ENCODE results near the gene COL18A1. TPM values are rescaled to one million over a fixed set of nuclear protein-coding genes. Genes with fewer than 3 reads are reported as not detected.

The COL18A1 gene
- total RNA-seq, 1 experiment from 2014 or later = 170 TPM

DNA sequence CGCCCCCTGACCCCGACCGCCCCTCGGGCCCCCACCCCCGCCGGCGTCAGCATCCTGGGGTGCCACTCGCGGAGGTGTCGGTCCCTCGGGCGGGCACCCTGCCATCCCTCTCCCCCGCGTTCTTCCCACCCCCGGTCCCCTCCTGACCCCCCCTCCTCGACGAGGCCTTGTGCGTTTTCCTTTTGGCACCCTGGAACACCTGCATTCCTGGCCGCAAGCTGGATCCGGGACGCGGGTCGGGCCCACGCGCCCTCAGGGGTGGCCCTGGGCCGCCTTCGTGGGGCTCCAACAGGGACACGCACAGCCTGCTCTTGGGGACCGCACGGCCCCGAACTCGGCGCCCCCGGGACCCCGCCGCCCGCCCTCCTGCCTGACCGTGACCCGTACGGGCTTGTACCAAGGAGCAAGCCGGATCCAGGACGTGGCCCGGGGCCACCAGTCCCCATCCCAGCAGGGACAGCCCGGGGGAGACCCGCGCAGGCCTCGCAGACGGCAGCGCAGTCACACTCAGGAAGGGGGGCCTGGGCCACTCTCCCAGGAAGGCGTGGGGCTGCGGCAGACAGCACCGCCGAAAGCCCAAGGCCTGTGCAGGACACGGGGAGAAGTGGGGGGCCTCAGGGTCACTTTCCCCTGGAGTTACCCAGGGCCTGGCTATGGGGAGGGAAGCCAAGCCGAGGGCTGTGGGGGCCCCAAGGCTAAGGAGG is 137.9 kb downstream of the COL18A1 start:
- peak in 1 of 2 experiments; percentile 33 for DNase-seq
- ChIA-PET CTCF (interaction anchor here (0.6 kb wide), 1 partner anchor 175 kb away, joined by 9 read pairs; no protein-coding TSS in a partner anchor), POLR2A (no interaction called here)
- H3K36me3 ChIP-seq (ENCODE audit: control insufficient read depth, insufficient read depth, low read length) = no peaks in the 10 kb centered on the region
- no peaks in the 10 kb centered on the region for H3K9me3 ChIP-seq
- H3K27me3 ChIP-seq (replicated peaks; ENCODE audit: control insufficient read depth, insufficient read depth, low read length) = no peaks in the 10 kb centered on the region
- H3K9me3 Mint-ChIP-seq (ENCODE audit: unreplicated experiment) = no peaks in the 10 kb centered on the region
- BruUV-seq (replicated peaks) = TSS peak; percentile 22
- H3K4me3 Mint-ChIP-seq (ENCODE audit: unreplicated experiment) = peak overlapping the region; percentile 69
- H3K4me1 ChIP-seq = peaks cover 31% of the 10 kb centered on the region
- intact Hi-C loops (cut with micrococcal nuclease; ENCODE audit: unreplicated experiment) = no loop called here
- peaks cover 13% of the 10 kb centered on the region for H3K4me1 Mint-ChIP-seq (ENCODE audit: low read depth, unreplicated experiment)
- TF ChIP-seq, protein P1, sequence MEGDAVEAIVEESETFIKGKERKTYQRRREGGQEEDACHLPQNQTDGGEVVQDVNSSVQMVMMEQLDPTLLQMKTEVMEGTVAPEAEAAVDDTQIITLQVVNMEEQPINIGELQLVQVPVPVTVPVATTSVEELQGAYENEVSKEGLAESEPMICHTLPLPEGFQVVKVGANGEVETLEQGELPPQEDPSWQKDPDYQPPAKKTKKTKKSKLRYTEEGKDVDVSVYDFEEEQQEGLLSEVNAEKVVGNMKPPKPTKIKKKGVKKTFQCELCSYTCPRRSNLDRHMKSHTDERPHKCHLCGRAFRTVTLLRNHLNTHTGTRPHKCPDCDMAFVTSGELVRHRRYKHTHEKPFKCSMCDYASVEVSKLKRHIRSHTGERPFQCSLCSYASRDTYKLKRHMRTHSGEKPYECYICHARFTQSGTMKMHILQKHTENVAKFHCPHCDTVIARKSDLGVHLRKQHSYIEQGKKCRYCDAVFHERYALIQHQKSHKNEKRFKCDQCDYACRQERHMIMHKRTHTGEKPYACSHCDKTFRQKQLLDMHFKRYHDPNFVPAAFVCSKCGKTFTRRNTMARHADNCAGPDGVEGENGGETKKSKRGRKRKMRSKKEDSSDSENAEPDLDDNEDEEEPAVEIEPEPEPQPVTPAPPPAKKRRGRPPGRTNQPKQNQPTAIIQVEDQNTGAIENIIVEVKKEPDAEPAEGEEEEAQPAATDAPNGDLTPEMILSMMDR (IDR thresholded peaks at IDR 0.05; ENCODE audit: insufficient read depth in 1 of 2, low read depth in 1 of 2, low read length in 1 of 2, severe bottlenecking in 1 of 2, unreplicated experiment in 1 of 2) = no peak
- no peaks in the 10 kb centered on the region for H3K27me3 Mint-ChIP-seq (ENCODE audit: insufficient read depth, unreplicated experiment)
- H3K27ac Mint-ChIP-seq (ENCODE audit: unreplicated experiment) = no peak overlapping the region
- H3K36me3 Mint-ChIP-seq (ENCODE audit: insufficient read depth, unreplicated experiment) = no peaks in the 10 kb centered on the region
- peak overlapping the region; percentile 40 for H3K4me3 ChIP-seq (ENCODE audit: low read depth, low read length)

DNA sequence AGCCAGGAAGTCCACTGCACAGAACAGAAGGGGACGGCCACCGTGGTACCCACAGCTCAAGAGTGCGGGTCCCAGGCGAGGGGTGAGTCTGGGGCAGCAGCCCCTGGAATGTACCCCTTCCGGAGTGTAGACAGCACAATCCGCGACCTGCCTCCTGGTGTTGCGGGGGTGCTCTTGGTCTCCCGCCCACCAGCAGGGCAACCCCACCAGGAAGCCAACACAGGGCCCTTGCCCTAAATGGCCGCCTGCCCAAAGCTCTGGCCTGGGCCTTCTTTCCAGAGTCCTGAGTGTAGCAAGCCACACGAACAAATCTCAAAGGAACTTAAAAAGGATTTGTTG is 138.4 kb downstream of the COL18A1 start:
- Mint-ChIP-seq H3K27me3 (ENCODE audit: insufficient read depth, unreplicated experiment) (no peaks in the 10 kb centered on the region), H3K36me3 (ENCODE audit: insufficient read depth, unreplicated experiment) (no peaks in the 10 kb centered on the region), H3K4me1 (ENCODE audit: low read depth, unreplicated experiment) (peaks cover 17% of the 10 kb centered on the region), H3K9me3 (ENCODE audit: unreplicated experiment) (no peaks in the 10 kb centered on the region), H3K4me3 (ENCODE audit: unreplicated experiment) (peak overlapping the region; percentile 56), H3K27ac (ENCODE audit: unreplicated experiment) (no peak overlapping the region)
- CTCF ChIA-PET = no interaction called here
- TF ChIP-seq, protein P1 (IDR thresholded peaks at IDR 0.05; ENCODE audit: insufficient read depth in 1 of 2, low read depth in 1 of 2, low read length in 1 of 2, severe bottlenecking in 1 of 2, unreplicated experiment in 1 of 2) = no peak
- Histone ChIP-seq H3K4me1 (peaks cover 37% of the 10 kb centered on the region), H3K9me3 (no peaks in the 10 kb centered on the region), H3K27me3 (replicated peaks; ENCODE audit: control insufficient read depth, insufficient read depth, low read length) (no peaks in the 10 kb centered on the region), H3K4me3 (ENCODE audit: low read depth, low read length) (no peak overlapping the region), H3K36me3 (ENCODE audit: control insufficient read depth, insufficient read depth, low read length) (no peaks in the 10 kb centered on the region)
- POLR2A ChIA-PET = no interaction called here
- no peak for DNase-seq
- BruUV-seq (replicated peaks) = no TSS peak
- intact Hi-C loops (cut with micrococcal nuclease; ENCODE audit: unreplicated experiment) = no loop called here

DNA sequence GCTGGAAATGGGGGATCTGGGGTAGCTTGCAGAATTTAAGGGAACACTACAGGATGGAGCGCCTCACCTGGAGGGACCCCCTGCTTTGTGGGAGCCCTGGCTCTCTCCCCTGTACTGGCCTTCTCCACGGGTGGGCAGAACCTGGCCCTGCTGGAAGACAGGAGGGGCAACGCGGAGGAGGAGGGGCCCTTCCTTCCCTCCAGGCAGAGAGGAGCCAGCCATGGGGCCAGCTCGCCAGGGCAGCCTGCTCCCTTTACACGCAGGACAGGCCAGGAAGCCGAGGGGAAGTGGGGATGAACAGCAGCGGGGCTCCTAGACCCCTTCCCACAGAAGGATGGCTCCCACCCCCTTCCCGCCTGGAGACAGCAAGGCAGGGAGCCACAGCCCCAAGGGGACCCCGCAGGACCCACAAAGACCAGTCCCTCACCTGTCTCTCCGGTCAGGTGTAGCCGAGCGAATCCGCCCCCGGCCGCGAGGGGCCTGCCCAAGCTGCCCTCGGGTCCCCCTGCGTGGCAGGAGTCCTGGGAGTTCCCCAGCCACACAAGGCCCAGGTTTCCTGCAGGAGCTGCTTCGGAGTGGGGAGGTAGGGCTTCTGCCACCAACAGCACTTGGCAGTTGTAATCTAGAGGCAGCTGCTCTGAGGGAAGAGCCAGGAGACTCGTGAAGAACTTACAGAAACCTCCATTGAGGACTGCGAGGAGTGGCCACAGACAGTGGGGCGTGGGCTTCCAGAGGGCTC is 138.9 kb downstream of the COL18A1 start:
- Mint-ChIP-seq H3K27ac (ENCODE audit: unreplicated experiment) (no peak overlapping the region), H3K4me3 (ENCODE audit: unreplicated experiment) (peak overlapping the region; percentile 56), H3K4me1 (ENCODE audit: low read depth, unreplicated experiment) (peaks cover 18% of the 10 kb centered on the region), H3K36me3 (ENCODE audit: insufficient read depth, unreplicated experiment) (no peaks in the 10 kb centered on the region), H3K27me3 (ENCODE audit: insufficient read depth, unreplicated experiment) (no peaks in the 10 kb centered on the region), H3K9me3 (ENCODE audit: unreplicated experiment) (no peaks in the 10 kb centered on the region)
- no TSS peak for BruUV-seq (replicated peaks)
- H3K9me3 ChIP-seq = no peaks in the 10 kb centered on the region
- CTCF ChIA-PET = no interaction called here
- H3K36me3 ChIP-seq (ENCODE audit: control insufficient read depth, insufficient read depth, low read length) = no peaks in the 10 kb centered on the region
- POLR2A ChIA-PET = no interaction called here
- intact Hi-C loops (cut with micrococcal nuclease; ENCODE audit: unreplicated experiment) = no loop called here
- DNase-seq = no peak
- H3K4me1 ChIP-seq = peaks cover 42% of the 10 kb centered on the region
- TF ChIP-seq, protein P1 (IDR thresholded peaks at IDR 0.05; ENCODE audit: insufficient read depth in 1 of 2, low read depth in 1 of 2, low read length in 1 of 2, severe bottlenecking in 1 of 2, unreplicated experiment in 1 of 2) = no peak
- H3K27me3 ChIP-seq (replicated peaks; ENCODE audit: control insufficient read depth, insufficient read depth, low read length) = no peaks in the 10 kb centered on the region
- H3K4me3 ChIP-seq (ENCODE audit: low read depth, low read length) = no peak overlapping the region

Measured in Caco-2 (cell line).